Adrenal gland (tissue), 5 donors: ENCODE results near the gene GPR146.

Source experiments
- CTCF ChIP-seq, 6 experiments: fragments of 450-650 bp in 4 of 6; fragments of 200-600 bp in 2 of 6; sonication (generic) in 1 of 6; IDR thresholded peaks; 1 replicate in 5 of 6; 2 replicates in 1 of 6; pipeline versions ENCODE4 v1.5.1 to v1.8.0; 2016 to 2021; ENCODE audit warnings: antibody characterized with exemption in 6 of 6, mild to moderate bottlenecking in 2 of 6, moderate library complexity in 1 of 6
- POLR2A ChIP-seq, 2 donors: fragments of 450-650 bp; IDR thresholded peaks; one replicate each; pipeline ENCODE4 v1.6.1; 2017; ENCODE audit warnings: antibody characterized with exemption in 2 of 2, mild to moderate bottlenecking in 2 of 2, moderate library complexity in 1 of 2
- donor health status: DM: no; HTN: no; CAD: no.

DNA sequence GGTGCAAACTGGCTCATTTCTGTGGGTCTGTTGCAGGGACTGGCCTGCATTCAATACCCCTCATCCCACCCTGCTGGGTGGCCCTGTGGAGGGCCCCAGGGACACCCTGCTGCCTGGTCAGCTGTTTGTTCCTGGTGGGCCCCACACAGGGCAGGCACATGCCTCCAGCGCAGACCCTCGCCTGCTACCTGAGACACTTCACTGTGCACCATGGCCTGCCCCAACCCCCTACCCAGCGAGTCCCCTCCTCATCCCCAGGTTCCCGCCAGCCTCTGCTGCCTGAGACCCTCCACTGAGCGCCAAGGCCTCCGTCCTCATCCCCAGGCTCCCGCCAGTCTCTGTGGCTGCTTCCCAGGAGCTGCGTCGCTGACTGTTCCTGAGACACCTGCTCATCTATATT is 16.8 kb downstream of the GPR146 start:
- TF ChIP-seq CTCF (IDR thresholded peaks at IDR 0.05) (no peak), POLR2A (IDR thresholded peaks at IDR 0.05) (no peak)
